Thoracic aorta (tissue), 2 donors: ENCODE data around the gene CPLANE1. TPM values are rescaled to one million over a fixed set of nuclear protein-coding genes. Genes with fewer than 3 reads are reported as not detected.
"Not testable (repeated sequence)": the region's sequence is repeated elsewhere in the genome, so short reads cannot be mapped to it uniquely, and the experiment has no call there.

ENCODE experiments used
- ATAC-seq: fragments of 150-250 bp; one replicate; pipeline ENCODE4 v1.8.0; 2017; ENCODE audit warnings: low read depth; ENCODE audit not compliant: insufficient number of reproducible peaks, low FRiP score
- DNase-seq: peaks from one replicate; pipeline ENCODE4 v3.0.0-alpha.2; 2020; ENCODE audit warnings: low spot score
- H3K27ac ChIP-seq, 2 donors: fragments of 200-600 bp; sonication (generic); 1 replicate in 1 of 2; 2 replicates in 1 of 2; pipeline ENCODE4 v1.5.1; 2016; ENCODE audit warnings: mild to moderate bottlenecking in 2 of 2, moderate library complexity in 2 of 2
- H3K27me3 ChIP-seq: fragments of 200-600 bp; sonication (generic); replicated peaks from 2 replicates; pipeline ENCODE4 v1.6.0; 2016; ENCODE audit warnings: mild to moderate bottlenecking; ENCODE audit not compliant: insufficient read depth
- H3K36me3 ChIP-seq: fragments of 200-600 bp; sonication (generic); one replicate; pipeline ENCODE4 v1.5.1; 2016
- H3K4me1 ChIP-seq, 2 donors: fragments of 200-600 bp; sonication (generic); 1 replicate in 1 of 2; 2 replicates in 1 of 2; pipeline versions ENCODE4 v1.5.1 to v1.6.0; 2016; ENCODE audit warnings: low read depth in 2 of 2, mild to moderate bottlenecking in 1 of 2; ENCODE audit not compliant: control insufficient read depth in 1 of 2
- H3K4me3 ChIP-seq: fragments of 200-600 bp; sonication (generic); 2 replicates; pipeline ENCODE4 v1.5.1; 2016; ENCODE audit warnings: mild to moderate bottlenecking
- H3K9me3 ChIP-seq: fragments of 200-600 bp; sonication (generic); 2 replicates; pipeline ENCODE4 v1.5.1; 2016
- total RNA-seq, 2 donors: library from RNA; depleted of rRNA; stranded (reverse); fragments of >200 nt; gene quantifications; one replicate each; pipeline versions ENCODE4 v1.1.0 to v1.2.3, GENCODE V29; 2016
- TF ChIP-seq, protein P1 (sequence below): fragments of 200-600 bp; sonication (generic); IDR thresholded peaks from one replicate; pipeline ENCODE4 v1.5.1; 2019; ENCODE audit warnings: antibody characterized with exemption

CPLANE1 gene
- total RNA-seq, 2 donors from 2014 or later: 24.1 to 44.0 TPM

DNA sequence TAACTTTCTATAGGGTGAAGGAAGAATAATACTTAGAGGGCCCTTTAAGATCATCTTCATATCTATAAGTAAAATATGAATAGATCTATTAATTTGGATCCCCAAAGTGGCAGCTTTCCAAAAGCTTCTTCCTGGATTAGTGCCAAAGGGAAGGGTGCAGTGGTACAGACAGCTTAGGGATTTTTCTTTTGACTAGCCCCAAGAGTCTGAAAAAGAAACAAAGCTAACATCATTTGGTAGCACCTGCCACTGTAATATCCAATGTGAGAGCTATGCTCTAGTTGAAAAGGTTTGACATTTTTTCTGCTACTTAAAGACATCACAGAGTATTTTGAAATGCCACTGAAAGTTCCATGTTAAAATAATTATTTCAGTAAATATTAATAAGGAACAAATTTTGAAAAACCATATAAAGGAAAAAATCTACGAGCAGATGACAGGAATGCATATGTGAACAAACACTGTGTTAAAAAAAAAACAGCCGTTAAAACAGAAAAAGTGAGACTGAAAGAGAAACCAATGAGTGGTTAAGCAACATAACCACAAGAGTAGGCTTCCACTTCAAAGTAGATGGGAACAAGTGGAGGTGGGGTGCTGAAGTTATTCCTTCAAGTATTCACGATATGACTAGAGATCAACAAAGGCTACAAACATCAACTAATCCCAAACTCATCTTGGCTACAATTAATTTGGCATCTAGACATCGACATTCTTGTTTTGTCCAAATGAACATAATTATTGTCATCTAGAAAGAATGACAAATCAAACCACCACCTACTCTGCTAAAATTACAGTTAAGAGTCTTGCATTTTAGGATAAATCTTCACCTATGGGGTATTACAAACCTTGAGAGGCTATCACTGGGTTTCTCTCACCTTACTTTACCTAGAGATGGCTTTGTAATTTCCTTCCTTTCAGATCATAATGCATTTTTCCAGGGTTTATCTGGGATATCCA, 137.5 kb downstream of the CPLANE1 start:
- H3K27me3 ChIP-seq: no peaks in the 10 kb centered on the region
- ATAC-seq: no peak
- H3K9me3 ChIP-seq: no peaks in the 10 kb centered on the region
- H3K27ac ChIP-seq: no peak overlapping the region
- H3K36me3 ChIP-seq: peaks cover 48% of the 10 kb centered on the region
- TF ChIP-seq, protein P1, sequence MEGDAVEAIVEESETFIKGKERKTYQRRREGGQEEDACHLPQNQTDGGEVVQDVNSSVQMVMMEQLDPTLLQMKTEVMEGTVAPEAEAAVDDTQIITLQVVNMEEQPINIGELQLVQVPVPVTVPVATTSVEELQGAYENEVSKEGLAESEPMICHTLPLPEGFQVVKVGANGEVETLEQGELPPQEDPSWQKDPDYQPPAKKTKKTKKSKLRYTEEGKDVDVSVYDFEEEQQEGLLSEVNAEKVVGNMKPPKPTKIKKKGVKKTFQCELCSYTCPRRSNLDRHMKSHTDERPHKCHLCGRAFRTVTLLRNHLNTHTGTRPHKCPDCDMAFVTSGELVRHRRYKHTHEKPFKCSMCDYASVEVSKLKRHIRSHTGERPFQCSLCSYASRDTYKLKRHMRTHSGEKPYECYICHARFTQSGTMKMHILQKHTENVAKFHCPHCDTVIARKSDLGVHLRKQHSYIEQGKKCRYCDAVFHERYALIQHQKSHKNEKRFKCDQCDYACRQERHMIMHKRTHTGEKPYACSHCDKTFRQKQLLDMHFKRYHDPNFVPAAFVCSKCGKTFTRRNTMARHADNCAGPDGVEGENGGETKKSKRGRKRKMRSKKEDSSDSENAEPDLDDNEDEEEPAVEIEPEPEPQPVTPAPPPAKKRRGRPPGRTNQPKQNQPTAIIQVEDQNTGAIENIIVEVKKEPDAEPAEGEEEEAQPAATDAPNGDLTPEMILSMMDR: no peak
- H3K4me3 ChIP-seq: no peak overlapping the region
- no peaks in the 10 kb centered on the region for H3K4me1 ChIP-seq
- DNase-seq: no peak

DNA sequence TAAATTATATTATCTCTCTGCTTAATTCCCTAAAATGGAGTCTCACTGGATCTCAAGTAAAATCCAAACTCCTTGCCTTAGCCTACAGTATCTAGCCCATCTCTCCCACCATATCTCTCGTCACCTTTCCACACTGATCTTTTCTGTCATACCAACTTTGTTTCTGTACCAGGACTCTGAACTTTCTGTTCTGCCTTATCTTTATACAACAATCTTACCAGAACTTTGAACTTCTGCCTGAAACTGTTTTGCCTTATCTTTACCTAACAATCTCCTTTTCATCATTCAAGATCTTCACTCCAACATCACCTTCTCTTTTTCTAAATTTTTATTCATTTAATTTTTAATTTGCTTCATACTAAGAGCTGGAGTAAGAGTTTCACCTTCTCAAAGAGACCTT, 139.0 kb downstream of the CPLANE1 start:
- DNase-seq (no peak), ATAC-seq (no peak)
- Histone ChIP-seq H3K27me3 (no peaks in the 10 kb centered on the region), H3K27ac (no peak overlapping the region), H3K4me3 (no peak overlapping the region), H3K36me3 (peaks cover 58% of the 10 kb centered on the region), H3K4me1 (no peaks in the 10 kb centered on the region), H3K9me3 (no peaks in the 10 kb centered on the region)
- TF ChIP-seq, protein P1: no peak

DNA sequence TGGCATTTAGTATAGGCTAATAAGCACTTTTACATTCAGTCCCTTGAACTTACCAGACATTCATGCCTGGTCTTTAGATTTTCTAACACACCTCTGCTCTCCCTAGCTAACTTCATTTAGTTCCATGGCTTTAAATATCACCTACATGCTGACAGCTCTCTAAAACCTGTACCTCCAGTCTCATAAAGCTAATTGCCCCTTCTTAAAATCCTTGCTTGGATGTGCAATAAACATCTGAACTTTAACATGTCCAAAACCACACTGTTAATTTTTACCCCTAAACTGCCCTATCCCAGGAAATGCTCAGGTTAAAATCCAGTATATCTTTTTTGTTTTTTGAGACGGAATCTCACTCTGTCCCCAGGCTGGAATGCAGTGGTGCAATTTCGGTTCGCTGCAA, 139.8 kb downstream of the CPLANE1 start:
- Histone ChIP-seq H3K36me3 (peaks cover 59% of the 10 kb centered on the region), H3K9me3 (no peaks in the 10 kb centered on the region), H3K4me1 (no peaks in the 10 kb centered on the region), H3K4me3 (no peak overlapping the region), H3K27me3 (no peaks in the 10 kb centered on the region), H3K27ac (no peak overlapping the region)
- no peak for DNase-seq
- TF ChIP-seq, protein P1: no peak
- no peak for ATAC-seq

DNA sequence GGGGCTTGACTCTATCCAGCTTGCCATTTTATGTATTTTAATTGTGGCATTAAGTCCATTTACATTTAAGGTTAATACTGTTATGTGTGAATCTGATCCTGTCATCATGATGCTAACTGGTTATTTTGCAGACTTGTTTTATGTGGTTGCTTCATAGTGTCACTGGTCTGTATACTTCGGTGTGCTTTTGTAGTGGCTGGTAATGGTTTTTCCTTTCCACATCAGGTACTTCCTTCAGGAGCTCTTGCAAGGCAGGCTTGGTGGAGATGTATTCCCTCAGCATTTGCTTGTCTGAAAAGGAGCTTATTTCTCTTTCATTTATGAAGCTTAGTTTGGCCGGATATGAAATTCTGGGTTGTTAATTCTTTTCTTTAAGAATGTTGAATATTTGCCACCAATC, 145.9 kb downstream of the CPLANE1 start:
- Histone ChIP-seq H3K27me3 (no peaks in the 10 kb centered on the region), H3K4me3 (no peak overlapping the region), H3K9me3 (peaks cover 14% of the 10 kb centered on the region), H3K4me1 (no peaks in the 10 kb centered on the region), H3K36me3 (peaks cover 37% of the 10 kb centered on the region), H3K27ac (no peak overlapping the region)
- DNase-seq (no peak), ATAC-seq (no peak)
- TF ChIP-seq, protein P1: no peak

DNA sequence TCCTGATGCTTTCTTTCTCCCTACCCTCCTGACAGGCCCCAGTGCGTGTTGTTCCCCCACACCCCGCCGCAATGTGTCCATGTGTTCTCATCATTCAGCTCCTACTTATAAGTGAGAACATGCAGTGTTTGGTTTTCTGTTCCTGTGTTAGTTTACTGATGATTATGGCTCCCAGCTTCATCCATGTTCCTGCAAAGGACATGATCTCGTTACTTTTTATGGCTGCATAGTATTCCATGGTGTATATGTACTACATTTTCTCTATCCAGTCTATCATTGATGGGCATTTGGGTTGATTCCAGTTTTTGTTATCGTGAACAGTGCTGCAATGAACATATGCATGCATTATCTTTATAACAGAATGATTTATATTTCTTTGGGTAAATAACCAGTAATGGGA, 149.9 kb downstream of the CPLANE1 start:
- H3K4me3 ChIP-seq, ATAC-seq, H3K27ac ChIP-seq, DNase-seq, H3K4me1 ChIP-seq, H3K36me3 ChIP-seq, H3K27me3 ChIP-seq: not testable (repeated sequence)
- peaks cover 17% of the 10 kb centered on the region for H3K9me3 ChIP-seq

DNA sequence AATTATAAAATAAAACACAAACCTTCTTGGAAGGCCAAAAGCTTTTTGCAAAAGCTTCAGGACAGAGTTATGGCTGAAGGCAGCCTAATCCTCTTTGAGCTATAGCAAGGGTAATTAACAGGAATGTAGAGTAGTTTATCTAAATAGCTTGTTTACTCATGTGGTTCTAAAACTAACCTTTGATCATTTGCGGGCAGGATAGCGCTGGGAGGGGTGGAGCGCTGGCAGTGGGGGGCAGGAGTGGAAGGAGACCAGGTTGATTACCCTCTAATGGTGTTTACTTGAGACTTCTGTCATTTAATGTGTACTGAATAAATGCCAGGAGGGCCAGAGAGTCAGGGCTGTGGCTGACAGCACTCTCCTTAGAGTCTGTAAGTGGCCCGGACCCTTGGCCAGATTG, 155.4 kb downstream of the CPLANE1 start:
- H3K27ac ChIP-seq, DNase-seq, H3K4me3 ChIP-seq, ATAC-seq, H3K36me3 ChIP-seq, H3K27me3 ChIP-seq, H3K4me1 ChIP-seq, H3K9me3 ChIP-seq: not testable (repeated sequence)
